ENCODE results near the gene COL21A1.

COL21A1 gene

GRCh38 chr6:56176741-56177140 is 70.6 kb downstream of the COL21A1 start:
- no peak for DNase-seq

GRCh38 chr6:56173228-56173627 is 74.2 kb downstream of the COL21A1 start:
- no peak for DNase-seq

GRCh38 chr6:56172144-56172543 is 75.2 kb downstream of the COL21A1 start:
- DNase-seq = no peak

GRCh38 chr6:56169366-56169765 is 78.0 kb downstream of the COL21A1 start:
- DNase-seq = no peak

- no peak for DNase-seq
Measured at GRCh38 chr6:56168596-56168995, 78.8 kb downstream of the COL21A1 start.

GRCh38 chr6:56162081-56162480 is 85.3 kb downstream of the COL21A1 start:
- no peak for DNase-seq

GRCh38 chr6:56160489-56160888 is 86.9 kb downstream of the COL21A1 start:
- DNase-seq = no peak

GRCh38 chr6:56158571-56158970 is 88.8 kb downstream of the COL21A1 start:
- no peak for DNase-seq

GRCh38 chr6:56156643-56157042 is 90.7 kb downstream of the COL21A1 start:
- no peak for DNase-seq

GRCh38 chr6:56155634-56156141 is 91.7 kb downstream of the COL21A1 start:
- DNase-seq = no peak

- DNase-seq = no peak
Measured at GRCh38 chr6:56154076-56154475, 93.3 kb downstream of the COL21A1 start.

GRCh38 chr6:56152611-56153010 is 94.8 kb downstream of the COL21A1 start:
- DNase-seq = no peak

GRCh38 chr6:56151609-56152224 is 95.7 kb downstream of the COL21A1 start:
- no peak for DNase-seq

GRCh38 chr6:56148488-56149186 is 98.7 kb downstream of the COL21A1 start:
- DNase-seq = no peak

- no peak for DNase-seq
Measured at GRCh38 chr6:56147766-56148165, 99.6 kb downstream of the COL21A1 start.

- no peak for DNase-seq
Measured at GRCh38 chr6:56146086-56146485, 101.3 kb downstream of the COL21A1 start.

GRCh38 chr6:56145616-56146015 is 101.8 kb downstream of the COL21A1 start:
- DNase-seq = no peak

GRCh38 chr6:56144538-56145324 is 102.6 kb downstream of the COL21A1 start:
- DNase-seq = no peak

- no peak for DNase-seq
Measured at GRCh38 chr6:56143796-56144195, 103.6 kb downstream of the COL21A1 start.

- DNase-seq = no peak
Measured at GRCh38 chr6:56140090-56140489, 107.3 kb downstream of the COL21A1 start.

GRCh38 chr6:56115715-56116114 is 131.7 kb downstream of the COL21A1 start:
- no peak for DNase-seq

GRCh38 chr6:56109149-56109548 is 138.2 kb downstream of the COL21A1 start:
- no peak for DNase-seq

- DNase-seq = no peak
Measured at GRCh38 chr6:56106231-56106630, 141.1 kb downstream of the COL21A1 start.

- no peak for DNase-seq
Measured at GRCh38 chr6:56104591-56104990, 142.8 kb downstream of the COL21A1 start.

All from T-helper 9 cell (primary cell).